NCI-H226 (cell line): Measurements from ENCODE around the gene NAB2.

Experiments
- DNase-seq: peaks from one replicate; pipeline ENCODE4 v3.0.0-alpha.2; 2015

The NAB2 gene

GRCh38 chr12:57135527-57136326, 46.8 kb downstream of the NAB2 start:
- DNase-seq, result no peak

- DNase-seq, result no peak
Measured at GRCh38 chr12:57138526-57139272, 49.8 kb downstream of the NAB2 start.

- no peak for DNase-seq
Measured at GRCh38 chr12:57139796-57140649, 51.1 kb downstream of the NAB2 start.

GRCh38 chr12:57141249-57141648, 52.3 kb downstream of the NAB2 start:
- no peak for DNase-seq

GRCh38 chr12:57142121-57142520, 53.2 kb downstream of the NAB2 start:
- DNase-seq, result no peak

GRCh38 chr12:57142727-57143126, 53.8 kb downstream of the NAB2 start:
- no peak for DNase-seq

- no peak for DNase-seq
Measured at GRCh38 chr12:57143454-57143853, 54.5 kb downstream of the NAB2 start.
